ENCODE measurements around the gene BICDL1. TPM values are rescaled to one million over a fixed set of nuclear protein-coding genes. Genes with fewer than 3 reads are reported as not detected.
"Not testable (repeated sequence)": the region's sequence is repeated elsewhere in the genome, so short reads cannot be mapped to it uniquely, and the experiment has no call there.

The BICDL1 gene
- total RNA-seq, 3 donors from 2014 or later, result 0.48 to 23.4 (median 5.6) TPM

DNA sequence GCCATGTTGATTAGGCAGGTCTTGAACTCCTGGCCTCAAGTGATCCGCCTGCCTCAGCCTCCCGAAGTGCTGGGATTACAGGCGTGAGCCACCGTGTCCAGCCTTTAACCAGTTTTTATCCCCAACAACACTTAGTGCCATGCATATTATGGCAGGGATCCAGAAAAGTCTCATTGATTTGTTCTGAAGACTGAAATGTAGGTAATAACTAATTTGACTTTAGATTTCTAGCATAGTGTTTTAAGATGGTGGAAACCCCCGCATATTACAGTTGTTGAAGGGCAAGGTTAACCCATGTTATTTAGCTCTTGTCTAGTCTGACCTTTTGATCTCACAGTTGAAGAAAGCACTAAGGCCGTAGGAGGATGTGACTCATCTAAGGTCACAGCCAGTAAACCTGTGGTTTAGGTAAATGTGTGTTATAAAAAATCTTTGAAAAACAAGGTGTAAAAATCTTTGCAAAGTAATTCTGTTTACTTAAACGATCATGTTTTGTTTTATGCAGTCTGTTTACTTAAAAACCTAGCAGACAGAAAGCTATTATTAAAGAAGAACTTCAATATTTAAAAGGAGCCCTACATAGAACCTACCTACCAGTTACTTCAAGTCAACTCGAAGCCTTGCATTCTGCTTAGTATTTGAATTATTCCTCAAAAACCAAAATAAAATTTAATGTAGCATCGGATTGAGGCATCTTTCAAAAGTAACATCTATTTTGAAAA, 24.8 kb downstream of the BICDL1 start:
- no peak for DNase-seq (ENCODE audit: low spot score in 2 of 2)
- Histone ChIP-seq H3K4me1 (no peaks in the 10 kb centered on the region), H3K36me3 (no peaks in the 10 kb centered on the region), H3K27me3 (no peaks in the 10 kb centered on the region), H3K27ac (no peak overlapping the region), H3K9me3 (no peaks in the 10 kb centered on the region), H3K4me3 (no peak overlapping the region)
- intact Hi-C loops (cut with DNase I; ENCODE audit: low total_unique reads), result no loop called here
- no peak for TF ChIP-seq POLR2AphosphoS5 (IDR thresholded peaks at IDR 0.05)
- TF ChIP-seq CTCF (IDR thresholded peaks at IDR 0.05), result no peak

DNA sequence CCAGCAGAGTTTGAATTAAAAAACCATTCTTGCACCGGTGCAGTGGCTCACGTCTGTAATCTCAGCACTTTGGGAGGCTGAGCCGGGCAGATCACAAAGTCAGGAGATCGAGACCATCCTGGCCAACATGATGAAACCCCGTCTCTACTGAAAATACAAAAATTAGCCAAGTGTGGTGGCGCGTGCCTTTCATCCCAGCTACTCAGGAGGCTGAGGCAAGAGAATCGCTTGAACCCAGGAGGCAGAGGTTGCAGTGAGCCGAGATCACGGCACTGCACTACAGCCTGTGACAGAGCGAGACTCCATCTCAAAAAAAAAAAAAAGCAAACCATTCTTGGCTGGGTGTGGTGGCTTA, 25.3 kb downstream of the BICDL1 start:
- H3K36me3 ChIP-seq; intact Hi-C loops (cut with DNase I; ENCODE audit: low total_unique reads); DNase-seq (ENCODE audit: low spot score in 2 of 2); H3K27me3 ChIP-seq; H3K4me1 ChIP-seq; H3K27ac ChIP-seq; H3K9me3 ChIP-seq; H3K4me3 ChIP-seq: not testable (repeated sequence)

GRCh38 chr12:120015313-120015712, 26.3 kb downstream of the BICDL1 start:
- no peak for DNase-seq (ENCODE audit: low spot score in 2 of 2)
- no peak for TF ChIP-seq POLR2A (IDR thresholded peaks at IDR 0.05)
- no peak for TF ChIP-seq CTCF (IDR thresholded peaks at IDR 0.05)
- TF ChIP-seq POLR2AphosphoS5 (IDR thresholded peaks at IDR 0.05), result no peak
- Histone ChIP-seq H3K27me3 (no peaks in the 10 kb centered on the region), H3K4me3 (no peak overlapping the region), H3K36me3 (no peaks in the 10 kb centered on the region), H3K4me1 (no peaks in the 10 kb centered on the region), H3K9me3 (no peaks in the 10 kb centered on the region), H3K27ac (no peak overlapping the region)
- intact Hi-C loops (cut with DNase I; ENCODE audit: low total_unique reads), result no loop called here

DNA sequence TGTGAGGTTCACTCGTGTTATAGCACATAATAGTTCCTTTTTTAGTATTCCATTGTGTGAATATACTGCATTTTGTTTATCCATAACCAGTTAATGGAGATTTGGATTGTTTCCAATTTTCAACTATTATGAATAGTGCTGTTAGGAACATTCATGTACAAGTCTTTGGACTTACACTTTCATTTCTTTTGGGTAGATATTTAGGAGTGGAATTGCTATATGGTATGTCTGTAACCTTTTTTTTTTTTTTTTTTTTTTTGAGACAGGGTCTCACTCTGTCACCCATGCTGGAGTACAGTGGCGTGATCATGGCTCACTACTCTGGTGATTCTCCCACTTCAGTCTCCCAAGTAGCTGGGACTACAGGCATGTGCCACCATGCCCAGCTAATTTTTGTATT, 27.2 kb downstream of the BICDL1 start:
- H3K27me3 ChIP-seq; H3K27ac ChIP-seq; H3K9me3 ChIP-seq; H3K4me1 ChIP-seq; intact Hi-C loops (cut with DNase I; ENCODE audit: low total_unique reads); H3K36me3 ChIP-seq; DNase-seq (ENCODE audit: low spot score in 2 of 2); H3K4me3 ChIP-seq: not testable (repeated sequence)

DNA sequence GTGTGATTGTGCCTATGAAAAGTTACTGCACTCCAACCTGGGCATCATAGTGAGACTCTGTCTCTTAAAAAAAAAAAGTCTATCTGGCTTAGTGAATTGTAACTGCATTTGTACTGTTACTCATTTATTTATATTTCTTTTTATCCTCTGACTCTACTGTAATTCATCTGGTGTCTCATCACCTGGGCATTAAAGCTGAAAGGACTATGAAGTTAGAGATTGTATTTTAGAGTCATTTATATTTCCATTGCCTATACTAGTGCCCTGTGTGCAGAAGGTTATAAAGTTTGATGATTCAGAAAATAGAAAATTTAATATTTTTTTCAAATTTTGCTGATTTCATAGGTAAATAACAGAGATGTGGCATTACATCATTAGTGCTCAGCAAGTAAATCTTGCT, 30.2 kb downstream of the BICDL1 start:
- TF ChIP-seq POLR2A (IDR thresholded peaks at IDR 0.05), result no peak
- TF ChIP-seq CTCF (IDR thresholded peaks at IDR 0.05), result no peak
- TF ChIP-seq POLR2AphosphoS5 (IDR thresholded peaks at IDR 0.05), result no peak
- no peaks in the 10 kb centered on the region for H3K27me3 ChIP-seq
- no peaks in the 10 kb centered on the region for H3K36me3 ChIP-seq
- no peaks in the 10 kb centered on the region for H3K4me1 ChIP-seq
- H3K9me3 ChIP-seq, result peaks cover 0 to 6% of the 10 kb centered on the region in 2 donors
- no peak overlapping the region for H3K4me3 ChIP-seq
- intact Hi-C loops (cut with DNase I; ENCODE audit: low total_unique reads), result no loop called here
- no peak for DNase-seq (ENCODE audit: low spot score in 2 of 2)
- no peak overlapping the region for H3K27ac ChIP-seq

DNA sequence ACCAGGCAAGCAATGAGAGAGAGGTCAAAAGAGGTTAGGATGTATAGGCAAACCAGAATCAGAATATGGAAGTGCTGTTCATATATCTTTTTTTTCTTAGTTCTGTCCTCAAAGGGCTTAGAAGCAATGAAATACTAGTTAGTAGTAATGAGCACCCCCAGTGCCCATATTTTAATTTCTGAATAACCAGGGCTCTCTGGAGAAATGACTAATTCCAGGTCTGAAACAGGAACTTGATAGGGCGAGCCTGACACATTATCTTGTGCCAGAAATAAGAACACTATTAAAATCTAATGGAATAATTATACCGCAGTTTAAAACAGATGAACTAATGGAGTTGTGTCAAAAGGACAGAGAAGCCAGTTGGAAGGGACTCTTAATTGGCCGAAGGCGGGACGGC, 30.9 kb downstream of the BICDL1 start:
- no peak overlapping the region for H3K27ac ChIP-seq
- H3K4me1 ChIP-seq, result no peaks in the 10 kb centered on the region
- intact Hi-C loops (cut with DNase I; ENCODE audit: low total_unique reads), result no loop called here
- no peak for DNase-seq (ENCODE audit: low spot score in 2 of 2)
- H3K27me3 ChIP-seq, result no peaks in the 10 kb centered on the region
- TF ChIP-seq POLR2AphosphoS5 (IDR thresholded peaks at IDR 0.05), result no peak
- TF ChIP-seq CTCF (IDR thresholded peaks at IDR 0.05), result no peak
- TF ChIP-seq POLR2A (IDR thresholded peaks at IDR 0.05), result no peak
- no peak overlapping the region for H3K4me3 ChIP-seq
- H3K36me3 ChIP-seq, result no peaks in the 10 kb centered on the region
- H3K9me3 ChIP-seq, result peaks cover 0 to 10% of the 10 kb centered on the region in 2 donors

Data from breast epithelium (tissue), 4 donors.